ENCODE measurements around the gene NELL2. TPM values are rescaled to one million over a fixed set of nuclear protein-coding genes. Genes with fewer than 3 reads are reported as not detected.

Gene NELL2
- total and polyA plus RNA-seq, 11 donors, result 0.04 to 1.8 (median 0.77) TPM; not detected in 3

GRCh38 chr12:44476683-44477082 is 399.4 kb downstream of the NELL2 start:
- intact Hi-C loops (cut with DNase I), result no loop called here

GRCh38 chr12:44465139-44465538 is 411.0 kb downstream of the NELL2 start:
- TF ChIP-seq POLR2A (IDR thresholded peaks at IDR 0.05), result no peak
- no peak for TF ChIP-seq CTCF (IDR thresholded peaks at IDR 0.05)
- Histone ChIP-seq H3K36me3 (no peaks in the 10 kb centered on the region), H3K27me3 (no peaks in the 10 kb centered on the region), H3K4me1 (no peaks in the 10 kb centered on the region), H3K27ac (no peak overlapping the region), H3K4me3 (no peak overlapping the region), H3K9me3 (peaks cover 0 to 8% (median 0%) of the 10 kb centered on the region in 12 donors)
- DNase-seq (no peak), ATAC-seq (no peak)
- 58 to 76% (median 68%) methylated on average over 2 of the region's 2 CpGs for WGBS, 4 donors
- intact Hi-C loops (cut with DNase I), result no loop called here

More at GRCh38 chr12:44476683-44477082, 399.4 kb downstream of the NELL2 start:
- Histone ChIP-seq H3K27ac (no peak overlapping the region), H3K4me3 (no peak overlapping the region), H3K27me3 (no peaks in the 10 kb centered on the region), H3K36me3 (no peaks in the 10 kb centered on the region), H3K4me1 (no peaks in the 10 kb centered on the region), H3K9me3 (peaks cover 0 to 46% (median 16%) of the 10 kb centered on the region in 12 donors)
- ATAC-seq (no peak), DNase-seq (no peak)
- no peak for TF ChIP-seq CTCF (IDR thresholded peaks at IDR 0.05)
- no peak for TF ChIP-seq POLR2A (IDR thresholded peaks at IDR 0.05)
- 79 to 90% (median 88%) methylated on average over 2 of the region's 2 CpGs for WGBS, 4 donors

GRCh38 chr12:44464180-44464579 is 411.9 kb downstream of the NELL2 start:
- H3K27ac ChIP-seq, result no peak overlapping the region
- no peak for DNase-seq
- H3K9me3 ChIP-seq, result peaks cover 0 to 8% (median 0%) of the 10 kb centered on the region in 12 donors
- no peak overlapping the region for H3K4me3 ChIP-seq
- WGBS, 4 donors, result 47 to 57% (median 51%) methylated on average over 2 of the region's 2 CpGs
- no peak for ATAC-seq
- H3K27me3 ChIP-seq, result no peaks in the 10 kb centered on the region
- TF ChIP-seq POLR2A (IDR thresholded peaks at IDR 0.05), result no peak
- no peak for TF ChIP-seq CTCF (IDR thresholded peaks at IDR 0.05)
- H3K4me1 ChIP-seq, result no peaks in the 10 kb centered on the region
- H3K36me3 ChIP-seq, result no peaks in the 10 kb centered on the region
- intact Hi-C loops (cut with DNase I), result no loop called here

GRCh38 chr12:44462729-44463128 is 413.4 kb downstream of the NELL2 start:
- Histone ChIP-seq H3K4me3 (no peak overlapping the region), H3K36me3 (no peaks in the 10 kb centered on the region), H3K9me3 (peaks cover 0 to 7% (median 0%) of the 10 kb centered on the region in 12 donors), H3K27me3 (no peaks in the 10 kb centered on the region), H3K27ac (no peak overlapping the region), H3K4me1 (no peaks in the 10 kb centered on the region)
- DNase-seq, result no peak
- TF ChIP-seq POLR2A (IDR thresholded peaks at IDR 0.05) (no peak), CTCF (IDR thresholded peaks at IDR 0.05) (no peak)
- intact Hi-C loops (cut with DNase I), result no loop called here
- ATAC-seq, result no peak
